ENCODE results near the gene TAGAP.
"Not testable (repeated sequence)": the region's sequence is repeated elsewhere in the genome, so short reads cannot be mapped to it uniquely, and the experiment has no call there.

TAGAP gene

DNA sequence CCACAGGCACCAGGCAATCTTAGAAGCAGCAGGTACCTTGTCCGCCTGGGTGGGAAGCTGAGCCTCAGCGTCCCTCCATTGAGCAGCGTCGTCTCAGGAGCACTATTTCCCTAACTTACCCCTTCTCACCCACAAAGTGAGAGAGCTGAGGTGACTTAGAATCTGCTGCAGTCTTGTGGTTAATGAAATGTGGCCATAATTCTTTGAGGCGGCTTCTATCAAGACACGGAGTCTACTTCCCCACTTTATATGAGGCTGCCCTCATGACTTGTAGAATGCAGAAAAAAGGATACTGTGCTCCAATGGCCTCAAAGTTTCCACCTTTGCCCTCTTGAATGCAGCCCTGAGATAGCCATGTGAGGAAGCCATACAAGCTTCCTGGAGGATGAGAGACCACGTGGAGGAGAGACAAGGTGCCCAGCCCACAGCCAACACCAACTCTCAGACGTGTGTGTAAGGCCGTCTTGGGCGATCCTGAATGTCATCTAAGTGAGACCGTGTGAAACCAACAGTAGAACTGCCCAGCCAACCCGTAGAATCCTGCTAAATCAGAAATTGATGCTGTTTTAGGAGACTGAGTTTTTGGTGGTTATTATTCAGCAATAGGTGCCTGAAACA is 9.1 kb upstream of the TAGAP start:
- no peaks in the 10 kb centered on the region for H3K36me3 ChIP-seq (ENCODE audit: control insufficient read depth, insufficient read depth, low read length)
- H3K4me1 ChIP-seq (ENCODE audit: control insufficient read depth, insufficient read depth, low read length), result no peaks in the 10 kb centered on the region
- no peaks in the 10 kb centered on the region for H3K27me3 ChIP-seq (ENCODE audit: control insufficient read depth, insufficient read depth, low read length)
- no peak overlapping the region for H3K4me3 ChIP-seq (ENCODE audit: low read length)
- no peak overlapping the region for H3K27ac ChIP-seq (ENCODE audit: low read depth, low read length)
- no peak overlapping the region for H3K9ac ChIP-seq (ENCODE audit: low read length)

DNA sequence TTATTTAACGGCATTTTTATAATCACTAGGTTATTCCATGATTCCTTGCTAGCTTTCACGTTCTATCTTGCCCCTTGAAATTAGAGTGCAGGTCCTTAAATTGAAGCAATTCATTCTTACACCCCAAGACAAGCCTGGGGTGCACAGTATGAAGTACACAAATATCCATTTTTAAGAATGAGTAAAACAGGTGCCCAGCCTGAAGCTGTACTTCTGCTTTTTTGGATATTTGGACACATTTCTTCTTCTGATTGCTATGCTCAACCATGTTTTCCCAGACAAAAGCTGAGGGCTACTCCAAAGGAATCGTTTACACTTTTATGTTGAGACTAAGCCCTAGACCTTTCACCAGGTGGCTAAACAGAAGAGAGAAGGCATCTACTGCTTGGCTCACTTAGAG is 7.9 kb upstream of the TAGAP start:
- Histone ChIP-seq H3K27ac (ENCODE audit: low read depth, low read length) (no peak overlapping the region), H3K36me3 (ENCODE audit: control insufficient read depth, insufficient read depth, low read length) (no peaks in the 10 kb centered on the region), H3K9ac (ENCODE audit: low read length) (no peak overlapping the region), H3K4me1 (ENCODE audit: control insufficient read depth, insufficient read depth, low read length) (no peaks in the 10 kb centered on the region), H3K27me3 (ENCODE audit: control insufficient read depth, insufficient read depth, low read length) (no peaks in the 10 kb centered on the region), H3K4me3 (ENCODE audit: low read length) (no peak overlapping the region)

DNA sequence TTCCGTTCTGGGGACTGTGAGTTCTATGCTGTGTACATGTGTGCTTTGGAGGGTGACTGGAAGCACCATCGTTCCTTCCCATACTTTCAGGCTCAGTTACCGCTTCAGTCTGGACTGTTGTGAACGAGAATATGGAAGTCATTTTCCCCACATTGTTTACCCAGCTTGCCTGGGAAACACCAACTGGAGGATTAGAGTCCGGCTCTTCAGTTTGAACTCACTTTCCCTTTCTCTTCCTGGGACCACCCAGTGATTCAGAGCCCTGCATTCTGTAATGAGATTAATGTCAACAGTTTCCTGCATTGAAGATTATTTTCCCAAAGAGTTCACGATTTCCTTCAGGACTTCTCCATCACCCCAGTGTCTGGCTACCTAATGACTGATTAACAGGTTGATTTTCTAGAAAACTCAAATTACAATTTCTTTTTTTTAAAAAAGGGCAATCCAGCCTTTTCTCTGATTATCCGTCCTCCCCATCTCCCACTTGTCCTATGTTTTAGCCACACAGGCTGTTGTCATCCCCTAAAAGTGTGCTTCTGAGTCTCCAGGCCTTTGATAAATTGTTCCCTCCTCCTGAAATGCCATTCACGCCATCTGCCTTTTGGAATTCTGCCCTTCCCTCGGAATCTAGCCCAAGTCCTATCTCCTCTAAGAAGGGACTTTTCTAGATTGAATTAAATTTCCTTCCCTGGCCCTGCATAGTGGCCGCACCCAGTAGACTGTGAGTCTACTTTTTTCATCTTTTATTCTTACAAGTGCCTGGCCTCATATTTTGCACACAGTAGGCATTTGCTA is 3.3 kb upstream of the TAGAP start:
- H3K4me1 ChIP-seq (ENCODE audit: control insufficient read depth, insufficient read depth, low read length), result no peaks in the 10 kb centered on the region
- H3K36me3 ChIP-seq (ENCODE audit: control insufficient read depth, insufficient read depth, low read length), result no peaks in the 10 kb centered on the region
- no peak overlapping the region for H3K9ac ChIP-seq (ENCODE audit: low read length)
- no peak overlapping the region for H3K4me3 ChIP-seq (ENCODE audit: low read length)
- no peak overlapping the region for H3K27ac ChIP-seq (ENCODE audit: low read depth, low read length)
- no peaks in the 10 kb centered on the region for H3K27me3 ChIP-seq (ENCODE audit: control insufficient read depth, insufficient read depth, low read length)

DNA sequence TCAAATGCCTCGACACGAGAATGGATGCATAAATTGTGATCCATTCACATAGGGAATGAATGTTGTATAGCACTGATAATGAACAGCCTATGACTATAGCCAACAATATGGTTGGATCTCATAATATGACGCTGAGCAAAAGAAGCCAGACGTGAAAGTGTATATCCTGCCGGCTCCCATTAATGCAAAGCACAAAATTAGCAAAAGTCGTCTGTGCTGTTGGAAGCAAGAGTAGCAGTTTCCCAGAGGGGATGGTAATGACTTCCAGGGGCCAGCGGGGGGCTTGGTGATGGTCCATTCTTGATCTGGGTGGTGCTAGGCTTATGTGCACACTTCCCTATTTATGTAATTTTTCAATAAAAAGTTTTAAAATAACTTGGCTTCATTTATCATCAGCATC is 1.0 kb upstream of the TAGAP start:
- Histone ChIP-seq H3K4me3 (ENCODE audit: low read length) (no peak overlapping the region), H3K36me3 (ENCODE audit: control insufficient read depth, insufficient read depth, low read length) (no peaks in the 10 kb centered on the region), H3K27me3 (ENCODE audit: control insufficient read depth, insufficient read depth, low read length) (no peaks in the 10 kb centered on the region), H3K4me1 (ENCODE audit: control insufficient read depth, insufficient read depth, low read length) (no peaks in the 10 kb centered on the region), H3K27ac (ENCODE audit: low read depth, low read length) (no peak overlapping the region), H3K9ac (ENCODE audit: low read length) (no peak overlapping the region)

DNA sequence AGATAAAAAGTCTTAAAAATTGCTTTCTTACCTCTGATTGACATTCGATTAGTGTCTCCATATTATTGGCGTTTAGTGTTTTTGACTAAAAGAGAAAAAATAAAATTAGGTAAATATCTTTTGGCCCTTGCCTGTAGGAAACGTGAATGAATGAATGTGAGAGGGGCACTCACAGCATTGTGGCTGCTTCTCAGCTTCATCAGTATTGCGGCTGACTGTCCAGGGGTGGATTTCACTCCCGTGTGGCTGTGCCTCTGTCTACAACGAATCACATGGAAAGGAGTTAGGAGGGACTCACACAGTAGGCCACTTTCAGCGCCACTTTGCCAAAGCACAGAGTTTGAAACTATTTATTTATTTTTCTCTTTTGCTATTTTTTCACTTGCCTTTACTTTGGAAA is 844 bp downstream of the TAGAP start:
- Histone ChIP-seq H3K27me3 (ENCODE audit: control insufficient read depth, insufficient read depth, low read length) (no peaks in the 10 kb centered on the region), H3K9ac (ENCODE audit: low read length) (no peak overlapping the region), H3K27ac (ENCODE audit: low read depth, low read length) (no peak overlapping the region), H3K4me3 (ENCODE audit: low read length) (peak overlapping the region; percentile 29), H3K4me1 (ENCODE audit: control insufficient read depth, insufficient read depth, low read length) (no peaks in the 10 kb centered on the region), H3K36me3 (ENCODE audit: control insufficient read depth, insufficient read depth, low read length) (no peaks in the 10 kb centered on the region)

DNA sequence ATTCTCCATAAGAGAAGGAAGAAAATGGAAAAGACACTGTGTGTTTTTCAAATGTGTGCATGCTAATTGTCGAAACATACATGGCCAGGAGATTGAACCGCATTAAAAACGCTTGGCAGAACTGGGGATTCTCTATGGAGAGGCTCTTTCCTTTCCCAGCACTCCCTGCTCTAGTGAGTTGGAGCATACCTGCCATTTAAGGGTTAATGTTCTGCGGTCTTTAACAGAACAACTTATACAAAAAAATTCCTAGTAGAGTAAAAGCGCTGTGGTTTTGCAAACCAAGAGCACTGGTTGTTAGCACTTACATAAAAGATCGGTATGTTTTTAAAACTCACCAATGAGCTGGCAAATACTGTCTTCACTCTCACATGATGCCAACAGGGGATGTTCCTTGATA is 1.5 kb downstream of the TAGAP start:
- Histone ChIP-seq H3K27ac (ENCODE audit: low read depth, low read length) (no peak overlapping the region), H3K36me3 (ENCODE audit: control insufficient read depth, insufficient read depth, low read length) (peaks cover 3% of the 10 kb centered on the region), H3K27me3 (ENCODE audit: control insufficient read depth, insufficient read depth, low read length) (no peaks in the 10 kb centered on the region), H3K4me1 (ENCODE audit: control insufficient read depth, insufficient read depth, low read length) (no peaks in the 10 kb centered on the region), H3K4me3 (ENCODE audit: low read length) (no peak overlapping the region), H3K9ac (ENCODE audit: low read length) (no peak overlapping the region)

DNA sequence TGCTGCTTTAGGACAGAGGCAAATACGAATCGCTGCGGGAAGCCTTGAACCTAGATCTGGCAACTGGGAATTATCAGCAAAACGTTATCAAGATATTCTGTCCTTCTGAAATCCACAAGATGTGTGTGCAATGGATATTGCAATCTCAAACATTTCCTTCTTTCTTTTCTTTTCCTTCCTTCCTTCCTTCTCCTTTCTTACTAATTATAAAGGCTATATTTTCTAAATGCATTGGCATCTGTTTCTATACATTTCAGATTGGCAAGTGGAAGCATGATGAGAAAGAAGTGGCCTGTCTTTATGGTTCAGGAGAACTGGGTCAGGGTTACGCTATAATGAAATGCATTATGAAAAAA is 2.0 kb downstream of the TAGAP start:
- H3K4me1 ChIP-seq (ENCODE audit: control insufficient read depth, insufficient read depth, low read length), result no peaks in the 10 kb centered on the region
- H3K9ac ChIP-seq (ENCODE audit: low read length), result no peak overlapping the region

DNA sequence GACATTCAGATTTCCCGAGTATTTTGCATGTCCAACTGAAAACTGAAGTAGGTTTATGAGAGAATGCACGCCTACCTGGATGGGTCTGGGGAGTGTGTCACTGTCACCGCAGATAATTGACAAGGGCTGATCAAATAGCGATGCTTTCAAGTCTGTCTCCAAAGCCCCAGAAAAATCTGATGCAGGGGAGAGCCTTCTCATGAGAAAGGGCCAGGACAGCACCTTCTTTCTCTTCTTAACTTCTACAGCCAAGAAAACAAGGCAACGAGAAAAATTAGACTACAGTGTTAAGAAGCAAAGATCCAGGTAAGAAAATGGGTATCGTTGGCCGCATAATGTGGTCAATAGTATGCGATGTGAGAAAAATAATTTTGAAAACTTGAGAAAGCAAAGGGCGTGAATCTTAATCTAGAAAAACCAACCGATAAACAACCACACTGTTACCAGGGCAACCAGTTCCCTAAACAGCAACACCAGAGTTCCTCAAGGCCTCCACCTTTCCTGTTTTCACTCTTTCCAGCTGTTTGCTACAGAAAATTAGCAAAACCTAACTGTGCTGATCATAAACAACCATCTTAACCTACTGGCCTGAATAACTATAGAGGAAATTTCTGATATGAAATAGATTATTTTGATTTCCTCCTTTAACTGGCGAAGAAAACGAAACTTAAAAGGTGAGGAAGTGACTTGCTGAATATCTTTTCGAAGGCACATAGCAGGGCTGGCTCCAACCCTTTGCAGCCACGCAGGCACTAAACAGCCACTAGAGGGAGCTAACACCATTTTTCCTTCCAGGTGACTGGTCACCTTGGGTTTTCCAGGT is 2.6 kb downstream of the TAGAP start:
- Histone ChIP-seq H3K4me3 (ENCODE audit: low read length) (no peak overlapping the region), H3K36me3 (ENCODE audit: control insufficient read depth, insufficient read depth, low read length) (peaks cover 5% of the 10 kb centered on the region), H3K4me1 (ENCODE audit: control insufficient read depth, insufficient read depth, low read length) (no peaks in the 10 kb centered on the region), H3K9ac (ENCODE audit: low read length) (no peak overlapping the region), H3K27ac (ENCODE audit: low read depth, low read length) (no peak overlapping the region), H3K27me3 (ENCODE audit: control insufficient read depth, insufficient read depth, low read length) (no peaks in the 10 kb centered on the region)

More for the DNA sequence above, 2.0 kb downstream of the TAGAP start:
- Histone ChIP-seq H3K4me3 (ENCODE audit: low read length) (no peak overlapping the region), H3K27me3 (ENCODE audit: control insufficient read depth, insufficient read depth, low read length) (no peaks in the 10 kb centered on the region), H3K36me3 (ENCODE audit: control insufficient read depth, insufficient read depth, low read length) (peaks cover 4% of the 10 kb centered on the region), H3K27ac (ENCODE audit: low read depth, low read length) (no peak overlapping the region)

DNA sequence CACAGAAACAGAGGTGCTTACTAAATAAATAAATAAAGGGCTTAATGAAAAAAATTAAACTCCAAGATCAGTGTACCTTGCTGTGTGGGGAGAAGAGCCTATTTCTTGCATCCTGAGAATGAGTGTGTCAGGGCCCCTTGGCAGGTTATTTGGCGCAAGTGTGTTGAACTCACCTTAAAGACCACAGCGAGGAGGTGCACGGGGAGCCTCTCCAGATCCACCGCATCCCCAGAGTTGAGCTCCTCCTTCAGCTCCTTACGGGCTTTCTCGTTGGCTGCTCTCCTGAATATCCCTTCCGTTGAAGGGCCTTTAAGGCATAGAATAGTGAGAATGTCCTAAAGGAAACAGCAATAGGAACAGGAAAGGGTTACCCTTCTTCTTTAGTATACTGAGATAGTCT is 3.6 kb downstream of the TAGAP start:
- Histone ChIP-seq H3K27me3 (ENCODE audit: control insufficient read depth, insufficient read depth, low read length) (no peaks in the 10 kb centered on the region), H3K9ac (ENCODE audit: low read length) (no peak overlapping the region), H3K4me3 (ENCODE audit: low read length) (no peak overlapping the region), H3K4me1 (ENCODE audit: control insufficient read depth, insufficient read depth, low read length) (no peaks in the 10 kb centered on the region), H3K27ac (ENCODE audit: low read depth, low read length) (no peak overlapping the region), H3K36me3 (ENCODE audit: control insufficient read depth, insufficient read depth, low read length) (peaks cover 5% of the 10 kb centered on the region)

DNA sequence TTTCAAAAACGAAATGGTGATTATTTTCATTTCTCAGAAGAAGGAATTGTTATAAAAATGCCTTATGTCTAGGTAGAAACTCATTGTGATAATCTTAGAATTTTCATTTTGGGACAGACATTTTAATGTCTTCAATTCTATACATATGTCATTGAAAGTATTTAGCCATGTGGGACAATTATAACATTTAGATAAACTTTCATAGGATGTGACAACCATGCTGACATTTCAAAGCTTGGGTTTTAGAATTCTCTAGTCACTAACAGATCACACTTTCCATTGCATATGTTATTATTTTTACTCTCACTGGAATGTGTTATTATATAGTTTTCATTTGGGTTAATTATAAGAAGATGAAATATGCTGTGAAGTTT is 4.9 kb downstream of the TAGAP start:
- H3K27ac ChIP-seq (ENCODE audit: low read depth, low read length), result no peak overlapping the region

DNA sequence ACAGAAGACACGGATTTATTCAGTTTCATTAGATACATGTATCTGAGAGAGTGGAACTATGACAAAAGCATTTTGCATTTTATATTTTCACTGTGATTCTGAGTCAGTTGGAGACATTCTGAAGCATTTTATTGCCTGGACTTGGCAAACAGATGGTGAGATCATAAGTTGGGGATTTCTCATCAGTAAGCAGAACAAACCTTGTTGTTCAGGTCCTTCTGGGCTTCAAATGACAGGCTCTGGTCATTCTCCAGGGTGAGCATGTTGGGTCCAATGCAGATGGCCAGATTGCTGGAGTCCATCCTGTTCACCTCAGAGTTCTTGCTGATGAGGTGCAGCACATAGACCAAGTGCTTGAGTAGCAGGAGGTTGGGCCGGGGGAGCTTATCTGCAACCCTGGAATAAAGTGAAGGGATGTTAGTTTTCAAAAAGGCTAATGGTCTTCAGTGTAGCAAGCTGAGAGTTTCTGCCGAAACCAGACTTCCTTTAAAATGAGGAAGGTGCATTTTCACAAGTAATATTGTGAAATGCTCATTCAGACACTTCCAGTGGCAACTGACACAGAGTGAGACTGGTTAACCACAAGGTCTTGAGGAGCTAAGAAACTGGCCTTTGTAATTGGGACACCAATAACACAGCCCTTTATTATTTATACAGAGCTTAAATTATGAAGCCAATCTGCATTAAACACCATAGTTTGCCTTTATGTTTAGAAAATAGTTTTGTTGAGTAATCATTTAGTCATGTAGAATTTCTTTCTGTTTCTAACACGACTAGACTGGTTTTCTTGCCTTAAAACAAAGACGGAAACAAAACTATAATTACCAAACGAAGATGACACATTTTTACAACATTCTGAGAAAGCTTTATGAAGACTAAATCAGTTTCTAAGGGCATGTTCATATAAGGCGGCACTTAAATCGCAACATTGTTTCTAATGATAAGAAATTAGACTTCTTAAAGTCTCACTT is 5.6 kb downstream of the TAGAP start:
- H3K36me3 ChIP-seq (ENCODE audit: control insufficient read depth, insufficient read depth, low read length), result peaks cover 5% of the 10 kb centered on the region
- no peaks in the 10 kb centered on the region for H3K4me1 ChIP-seq (ENCODE audit: control insufficient read depth, insufficient read depth, low read length)
- H3K27me3 ChIP-seq (ENCODE audit: control insufficient read depth, insufficient read depth, low read length), result no peaks in the 10 kb centered on the region
- H3K4me3 ChIP-seq (ENCODE audit: low read length), result no peak overlapping the region
- H3K9ac ChIP-seq (ENCODE audit: low read length), result no peak overlapping the region
- no peak overlapping the region for H3K27ac ChIP-seq (ENCODE audit: low read depth, low read length)

More for the DNA sequence above, 4.9 kb downstream of the TAGAP start:
- no peaks in the 10 kb centered on the region for H3K27me3 ChIP-seq (ENCODE audit: control insufficient read depth, insufficient read depth, low read length)
- peaks cover 5% of the 10 kb centered on the region for H3K36me3 ChIP-seq (ENCODE audit: control insufficient read depth, insufficient read depth, low read length)
- H3K4me1 ChIP-seq (ENCODE audit: control insufficient read depth, insufficient read depth, low read length), result no peaks in the 10 kb centered on the region
- no peak overlapping the region for H3K4me3 ChIP-seq (ENCODE audit: low read length)
- H3K9ac ChIP-seq (ENCODE audit: low read length), result no peak overlapping the region

DNA sequence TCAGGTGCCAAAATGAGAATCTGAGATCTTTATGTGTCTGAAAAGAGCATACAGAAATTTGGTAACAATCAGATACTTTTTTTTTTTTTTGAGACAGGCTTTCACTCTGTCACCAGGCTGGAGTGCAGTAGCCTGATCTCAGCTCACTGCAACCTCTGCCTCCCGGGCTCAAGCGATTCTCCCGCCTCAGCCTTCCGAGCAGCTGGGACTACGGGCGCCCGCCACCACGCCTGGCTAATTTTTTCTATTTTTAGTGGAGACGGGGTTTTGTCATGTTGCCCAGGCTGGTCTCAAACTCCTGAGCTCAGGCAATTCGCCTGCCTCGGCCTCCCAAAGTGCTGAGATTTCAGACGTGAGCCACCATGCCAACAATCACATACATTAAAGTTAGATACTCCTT is 6.5 kb downstream of the TAGAP start:
- H3K4me3 ChIP-seq (ENCODE audit: low read length); H3K9ac ChIP-seq (ENCODE audit: low read length); H3K36me3 ChIP-seq (ENCODE audit: control insufficient read depth, insufficient read depth, low read length); H3K4me1 ChIP-seq (ENCODE audit: control insufficient read depth, insufficient read depth, low read length); H3K27ac ChIP-seq (ENCODE audit: low read depth, low read length); H3K27me3 ChIP-seq (ENCODE audit: control insufficient read depth, insufficient read depth, low read length): not testable (repeated sequence)

Data from rectal smooth muscle tissue (tissue), 1 donor.